GM21529 (cell line): ENCODE measurements around the gene SLC8A1.

Source experiments
- ATAC-seq: cut with Tn5 transposase; IDR thresholded peaks from one replicate; pipeline ENCODE4 v1.9.1; 2021; ENCODE audit not compliant: unreplicated experiment

Gene SLC8A1

GRCh38 chr2:40120957-40121356 is 330.9 kb downstream of the SLC8A1 start:
- ATAC-seq = no peak

DNA sequence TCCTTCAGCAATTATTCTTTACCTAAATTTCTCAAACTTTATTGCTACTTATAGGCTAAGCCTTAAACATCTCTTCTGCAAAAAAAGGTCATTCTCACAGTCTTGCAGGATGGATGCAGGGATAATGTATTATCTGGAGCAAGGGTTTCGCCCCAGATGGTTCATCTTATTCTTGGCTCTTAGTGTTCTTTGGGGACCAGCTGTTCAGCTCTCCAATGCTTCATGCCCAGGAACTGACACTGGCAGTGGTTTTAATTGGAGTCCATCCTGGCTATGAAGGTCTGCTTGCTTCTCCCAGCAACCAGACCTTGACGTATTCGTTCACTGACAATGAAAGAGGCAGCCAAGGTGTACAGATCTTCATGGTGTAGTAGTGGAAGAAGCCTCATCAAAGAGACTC is 331.9 kb downstream of the SLC8A1 start:
- ATAC-seq = no peak

- no peak for ATAC-seq
Observed at GRCh38 chr2:40118622-40119021, 333.3 kb downstream of the SLC8A1 start.

DNA sequence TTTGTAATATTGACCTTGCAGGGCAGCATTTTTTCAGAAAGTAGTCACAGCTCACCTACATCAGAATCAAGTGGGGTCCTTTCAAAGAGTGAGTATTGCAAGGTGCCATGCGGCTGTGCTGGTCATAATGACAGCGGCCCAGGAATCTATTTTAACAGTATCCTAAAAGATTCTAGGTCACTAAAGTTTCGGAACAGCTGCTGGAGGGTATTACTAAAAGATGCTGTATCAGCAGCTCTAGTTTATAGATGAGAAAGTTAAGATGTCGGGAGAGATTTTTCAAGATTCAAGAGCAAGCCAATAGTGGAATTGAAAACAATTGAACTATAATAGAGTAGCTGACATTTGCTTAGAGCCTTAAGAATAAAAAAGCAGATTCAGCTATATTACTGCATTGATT is 336.0 kb downstream of the SLC8A1 start:
- ATAC-seq = no peak

- ATAC-seq = no peak
Observed at GRCh38 chr2:40115348-40115747, 336.5 kb downstream of the SLC8A1 start.

- ATAC-seq = no peak
Observed at GRCh38 chr2:40113997-40114396, 337.9 kb downstream of the SLC8A1 start.

DNA sequence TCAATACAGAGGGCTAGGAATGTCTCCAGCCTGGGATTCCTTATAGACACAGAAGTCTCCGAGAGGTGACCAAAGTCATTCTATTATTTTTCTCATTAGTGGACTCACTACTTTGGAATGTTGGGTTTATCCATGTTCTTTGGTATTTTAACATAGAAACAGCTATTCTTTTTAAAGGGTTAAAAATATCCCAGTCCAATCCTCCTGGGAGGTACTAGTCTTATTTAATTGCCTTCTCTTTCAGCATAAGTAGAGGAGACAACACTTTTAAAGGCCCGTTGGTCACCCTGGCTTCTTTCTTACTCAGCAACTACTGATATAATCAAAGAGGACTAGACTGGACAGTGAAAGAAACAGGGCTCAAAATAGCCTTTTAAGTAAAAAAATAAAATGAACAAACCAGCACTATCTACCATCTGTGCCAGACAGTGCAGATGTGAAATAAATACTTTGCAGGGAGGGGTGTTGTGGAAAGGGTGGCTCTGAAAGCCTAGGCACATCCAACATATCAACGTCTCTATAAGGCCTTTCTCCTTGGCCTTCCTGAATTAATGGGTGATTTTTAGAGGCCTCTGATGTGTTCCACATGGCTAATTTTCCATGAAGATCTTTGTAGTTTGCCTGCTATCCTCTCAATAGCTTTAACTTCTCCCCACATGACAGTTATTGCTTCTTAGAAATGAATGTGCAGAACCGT is 338.5 kb downstream of the SLC8A1 start:
- ATAC-seq = no peak

DNA sequence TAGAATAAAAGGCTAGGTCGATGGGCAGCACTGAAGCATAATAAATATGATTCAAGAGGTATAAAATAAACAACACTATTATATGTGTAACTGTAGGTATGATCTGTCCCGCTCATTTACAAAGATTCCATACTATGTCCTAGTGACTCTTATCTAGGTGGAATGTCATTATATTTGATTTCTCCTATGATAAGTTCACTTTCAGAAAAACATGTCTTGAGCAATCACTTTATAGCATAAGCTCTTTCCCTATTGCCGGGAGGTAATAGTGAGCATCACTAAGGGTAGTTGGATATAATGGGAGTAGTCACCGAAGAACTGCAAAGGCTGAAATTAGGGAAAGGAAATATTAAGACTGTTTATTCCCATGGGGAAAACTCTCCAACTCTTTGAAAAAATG is 342.5 kb downstream of the SLC8A1 start:
- ATAC-seq = no peak

DNA sequence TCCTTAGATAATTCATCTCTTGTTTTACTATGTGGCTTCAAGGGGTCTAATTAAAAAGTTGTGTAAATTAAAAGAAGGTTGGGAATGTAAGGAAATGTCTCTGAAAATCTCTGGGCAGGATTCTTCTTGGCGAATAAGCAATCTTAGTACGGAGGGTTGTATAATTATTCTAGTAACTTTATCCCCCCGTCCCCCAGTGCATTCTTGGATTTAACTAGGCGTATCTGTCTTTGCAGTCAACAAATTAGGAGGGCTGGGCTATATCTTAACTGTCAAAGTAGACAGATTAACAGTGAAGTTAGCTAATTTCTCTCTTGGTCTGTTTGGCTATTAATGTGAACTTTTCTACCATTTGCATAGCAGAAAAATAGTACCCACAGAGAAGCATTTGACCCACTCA is 343.0 kb downstream of the SLC8A1 start:
- no peak for ATAC-seq

GRCh38 chr2:40106061-40106460 is 345.8 kb downstream of the SLC8A1 start:
- ATAC-seq = no peak

DNA sequence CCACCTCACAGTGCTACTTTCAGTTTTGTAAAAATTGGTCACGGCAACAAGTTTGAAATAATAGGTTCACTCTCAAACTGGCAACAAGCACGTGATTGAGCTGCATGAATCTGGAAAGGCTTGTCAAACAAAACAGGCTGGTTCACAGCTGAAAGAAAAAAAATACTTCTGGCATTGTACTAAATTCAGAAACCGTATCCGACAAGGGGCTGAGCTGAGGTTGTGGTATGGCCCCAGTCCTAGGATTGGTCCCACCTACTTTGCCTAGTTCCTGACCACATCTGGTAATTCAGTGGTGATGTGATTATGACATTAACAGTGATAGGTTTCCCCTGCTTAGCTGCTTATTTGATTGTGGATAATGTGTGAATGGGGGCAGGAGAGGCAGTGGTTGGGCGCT is 346.3 kb downstream of the SLC8A1 start:
- ATAC-seq = no peak

DNA sequence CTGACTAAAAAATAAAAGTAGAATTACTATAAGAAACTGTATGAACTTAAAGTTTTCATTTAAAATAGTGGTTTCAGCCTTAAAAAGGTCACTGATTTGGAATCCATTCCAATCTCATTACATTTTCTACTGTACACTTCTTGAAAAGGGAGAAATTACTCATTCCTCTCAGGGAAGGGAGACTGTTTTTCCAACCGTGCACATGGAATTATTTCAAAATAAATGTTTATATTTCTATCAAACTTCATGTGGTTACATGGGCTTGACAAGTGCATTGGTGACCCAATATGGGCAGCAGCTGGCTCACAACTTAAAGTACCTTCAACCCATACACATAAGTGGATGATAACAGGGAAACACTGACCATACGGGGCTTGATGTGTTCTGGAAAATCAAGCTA is 348.3 kb downstream of the SLC8A1 start:
- no peak for ATAC-seq

DNA sequence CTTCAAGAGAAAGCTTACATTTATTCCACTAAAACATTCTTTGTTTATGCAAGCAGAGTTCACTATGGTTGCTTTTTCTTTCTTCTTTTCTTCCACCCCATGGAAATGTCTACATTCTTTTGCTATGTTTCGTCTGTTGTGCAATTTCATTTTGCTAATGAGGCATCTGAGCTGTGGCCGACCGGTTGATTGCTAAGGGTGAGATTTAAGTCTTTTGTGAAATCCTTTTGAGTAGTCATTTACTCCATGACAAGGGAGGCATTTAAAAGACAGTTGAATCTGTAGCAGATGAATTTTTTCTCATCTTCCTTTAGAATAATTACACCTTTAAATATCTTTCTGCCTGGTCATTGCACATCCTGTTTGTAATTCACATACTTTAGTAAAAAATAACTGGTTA is 348.7 kb downstream of the SLC8A1 start:
- ATAC-seq = no peak

- no peak for ATAC-seq
Observed at GRCh38 chr2:40102447-40102846, 349.4 kb downstream of the SLC8A1 start.

GRCh38 chr2:40101131-40101575 is 350.7 kb downstream of the SLC8A1 start:
- peak; percentile 72 for ATAC-seq

GRCh38 chr2:40100676-40101075 is 351.2 kb downstream of the SLC8A1 start:
- ATAC-seq = no peak

DNA sequence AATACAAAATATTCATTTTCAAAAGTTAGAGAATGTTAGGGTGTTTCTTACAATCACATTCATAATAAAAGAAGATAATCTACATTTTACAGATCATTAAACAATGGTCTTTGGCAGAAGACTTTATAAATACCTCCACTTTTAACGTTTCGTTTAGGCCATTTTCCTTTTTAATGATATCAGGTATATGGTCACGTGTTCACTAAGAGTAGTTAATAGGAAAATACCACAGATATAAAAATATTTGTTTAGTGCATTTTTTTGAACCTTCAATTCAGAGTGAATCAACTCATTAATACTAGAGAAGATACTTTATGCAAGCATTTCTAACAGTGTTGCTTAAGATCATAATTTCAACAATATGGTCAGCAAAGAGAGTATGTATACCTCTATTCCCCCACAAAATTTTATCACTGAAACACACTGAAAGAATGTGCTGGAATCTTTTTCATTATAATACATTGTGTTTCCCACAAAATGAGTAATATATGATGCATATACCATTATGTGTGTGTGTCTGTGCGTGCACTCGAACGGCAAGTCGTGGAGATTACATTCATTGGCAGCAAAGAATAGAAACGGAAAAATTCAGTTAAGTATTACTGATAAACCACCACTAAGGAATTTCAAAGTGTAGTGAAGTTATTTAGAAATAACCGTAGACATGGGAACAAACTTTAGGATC is 353.0 kb downstream of the SLC8A1 start:
- no peak for ATAC-seq

- no peak for ATAC-seq
Observed at GRCh38 chr2:40097691-40098385, 354.1 kb downstream of the SLC8A1 start.

DNA sequence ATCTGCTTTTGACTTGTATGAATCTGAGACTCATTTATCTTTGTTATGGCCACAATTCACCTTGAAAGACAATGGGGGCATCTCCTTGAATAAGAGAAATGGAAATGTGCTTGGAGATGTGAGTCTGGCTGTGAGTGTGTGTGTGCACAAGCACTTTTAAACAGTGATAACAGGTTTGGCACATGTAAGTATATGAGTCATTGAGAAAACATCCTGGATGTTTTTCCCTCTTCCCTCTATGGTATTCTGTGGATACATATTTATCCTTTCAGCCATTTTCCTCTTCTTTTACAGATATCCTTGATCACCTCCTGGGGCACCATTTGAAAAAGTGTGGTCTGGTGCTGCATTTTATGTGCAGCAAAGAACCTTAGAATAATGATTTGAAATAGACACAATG is 355.5 kb downstream of the SLC8A1 start:
- ATAC-seq = no peak

GRCh38 chr2:40095000-40095399 is 356.9 kb downstream of the SLC8A1 start:
- no peak for ATAC-seq

DNA sequence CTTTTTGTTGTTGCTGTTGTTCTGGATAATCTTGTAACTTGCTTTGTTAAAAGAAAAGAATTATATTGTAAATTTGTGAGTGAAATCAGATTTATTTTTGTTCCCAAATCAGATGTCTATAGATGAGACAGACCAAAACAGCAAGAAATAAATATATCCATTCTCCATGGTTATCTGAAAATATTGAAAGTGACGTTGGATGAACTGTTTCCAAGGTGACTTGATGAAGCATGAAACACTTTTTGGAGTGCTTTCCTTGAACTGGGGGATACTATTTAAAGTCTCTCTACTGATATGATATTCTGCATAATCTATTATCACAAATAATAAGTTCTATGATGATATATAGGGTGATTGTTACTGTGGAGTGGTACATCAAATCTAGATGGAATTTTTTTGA is 357.4 kb downstream of the SLC8A1 start:
- ATAC-seq = no peak

GRCh38 chr2:40093021-40093675 is 358.7 kb downstream of the SLC8A1 start:
- ATAC-seq = no peak
